Raji (cell line): ENCODE results near the gene DPEP1.
A peak's percentile ranks its signal among the peaks of the same experiment; 100 is the strongest.

Experiments
- POLR2A ChIP-seq: IDR thresholded peaks from 2 replicates; pipeline ENCODE4 v1.6.1; 2011; ENCODE audit warnings: low read depth, low read length, control low read depth; ENCODE audit not compliant: insufficient read depth

Gene DPEP1

DNA sequence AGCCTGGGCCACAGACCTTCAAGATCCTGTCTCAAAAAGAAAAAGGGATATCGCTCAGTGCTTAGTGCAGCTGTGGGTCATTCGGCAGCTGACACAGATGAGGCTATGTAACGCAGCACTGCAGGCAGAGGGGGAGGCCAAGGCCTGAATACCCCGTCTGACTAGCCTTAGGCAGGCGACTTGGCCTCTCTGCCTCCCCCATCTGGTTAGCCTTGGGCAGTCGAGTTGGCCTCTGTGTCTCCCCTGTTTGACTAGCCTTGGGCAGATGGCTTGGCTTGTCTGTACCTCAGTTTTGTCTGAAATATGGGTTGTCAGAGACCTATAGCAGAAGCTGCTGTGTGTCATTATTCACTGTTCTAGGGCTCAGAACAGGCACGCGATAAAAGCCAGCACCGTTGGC is 54.2 kb downstream of the DPEP1 start:
- TF ChIP-seq POLR2A = no peak

DNA sequence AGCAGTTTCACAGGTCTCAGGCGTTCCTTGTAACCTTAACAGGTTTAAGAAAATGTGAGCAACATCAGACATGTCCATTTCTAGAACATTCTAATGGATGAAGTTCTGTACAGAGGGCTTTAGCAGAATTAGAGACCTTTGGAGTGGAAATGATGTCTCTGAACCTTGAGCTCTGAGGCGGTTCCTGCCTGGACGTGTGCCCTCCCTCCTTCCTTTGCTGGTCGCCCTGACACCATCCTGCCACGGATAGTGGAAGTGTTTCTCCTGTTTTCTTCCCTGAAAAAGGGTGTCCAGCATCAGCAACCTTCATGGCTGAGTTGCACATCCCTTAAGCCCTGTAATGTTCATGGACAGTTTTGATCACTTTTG is 55.3 kb downstream of the DPEP1 start:
- no peak for TF ChIP-seq POLR2A

DNA sequence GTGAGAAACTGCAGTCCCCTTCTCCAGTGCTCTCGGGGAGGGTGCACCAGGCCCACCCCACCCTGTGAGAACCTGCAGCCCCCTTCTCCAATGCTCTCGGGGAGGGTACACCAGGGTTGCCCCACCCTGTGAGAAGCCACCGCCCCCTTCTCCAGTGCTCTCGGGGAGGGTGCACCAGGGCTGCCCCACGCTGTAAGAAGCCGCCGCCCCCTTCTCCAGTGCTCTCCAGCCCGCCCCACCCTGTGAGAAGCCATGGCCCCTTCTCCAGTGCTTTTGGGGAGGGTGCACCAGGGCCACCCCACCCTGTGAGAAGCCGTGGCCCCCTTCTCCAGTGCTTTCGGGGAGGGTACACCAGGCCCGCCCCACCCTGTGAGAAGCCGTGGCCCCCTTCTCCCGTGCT is 56.3 kb downstream of the DPEP1 start:
- no peak for TF ChIP-seq POLR2A

DNA sequence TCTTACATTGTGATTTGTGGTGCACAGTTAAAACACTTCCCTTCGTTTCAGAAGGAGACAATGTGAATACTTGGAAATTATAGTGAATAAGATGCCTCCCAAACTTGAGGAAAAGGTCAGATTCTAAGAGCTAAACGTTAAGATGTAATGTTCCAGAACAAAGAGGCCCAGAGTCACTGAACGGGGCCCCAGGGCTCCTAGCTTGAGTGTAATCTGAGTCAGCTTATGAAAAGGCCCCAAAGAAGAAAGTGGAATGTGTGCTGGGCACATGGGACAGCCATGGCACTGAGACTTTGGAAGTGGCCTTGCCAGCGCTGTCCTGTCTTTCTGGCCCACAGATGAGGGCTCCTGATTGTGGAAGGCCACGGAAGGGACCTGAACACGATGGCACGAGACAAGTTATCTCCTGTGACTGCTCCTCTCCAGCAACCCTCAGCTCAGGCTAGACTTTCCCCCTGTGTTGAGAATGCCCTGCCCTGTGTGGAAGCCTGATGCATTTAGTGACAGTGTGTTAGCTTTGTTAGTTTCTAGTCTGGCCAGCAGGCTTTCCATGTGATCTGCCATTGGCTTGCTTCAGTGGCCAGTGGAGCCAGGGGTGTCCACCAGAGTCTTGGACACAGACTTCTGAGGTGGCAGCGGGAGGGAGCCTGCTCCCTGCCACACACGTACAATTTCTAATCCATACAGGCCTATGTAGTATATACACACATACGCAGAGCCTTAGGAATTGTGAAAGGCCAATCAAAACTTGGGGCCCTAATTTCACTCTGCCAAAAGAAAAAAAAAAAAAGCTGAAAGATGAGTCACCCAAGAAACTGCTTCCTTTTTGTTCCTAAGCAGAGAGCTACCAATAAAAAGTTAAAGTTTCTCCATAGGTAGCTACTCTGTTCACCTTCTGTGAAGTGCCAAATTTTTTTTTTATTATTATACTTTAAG is 57.3 kb downstream of the DPEP1 start:
- no peak for TF ChIP-seq POLR2A

DNA sequence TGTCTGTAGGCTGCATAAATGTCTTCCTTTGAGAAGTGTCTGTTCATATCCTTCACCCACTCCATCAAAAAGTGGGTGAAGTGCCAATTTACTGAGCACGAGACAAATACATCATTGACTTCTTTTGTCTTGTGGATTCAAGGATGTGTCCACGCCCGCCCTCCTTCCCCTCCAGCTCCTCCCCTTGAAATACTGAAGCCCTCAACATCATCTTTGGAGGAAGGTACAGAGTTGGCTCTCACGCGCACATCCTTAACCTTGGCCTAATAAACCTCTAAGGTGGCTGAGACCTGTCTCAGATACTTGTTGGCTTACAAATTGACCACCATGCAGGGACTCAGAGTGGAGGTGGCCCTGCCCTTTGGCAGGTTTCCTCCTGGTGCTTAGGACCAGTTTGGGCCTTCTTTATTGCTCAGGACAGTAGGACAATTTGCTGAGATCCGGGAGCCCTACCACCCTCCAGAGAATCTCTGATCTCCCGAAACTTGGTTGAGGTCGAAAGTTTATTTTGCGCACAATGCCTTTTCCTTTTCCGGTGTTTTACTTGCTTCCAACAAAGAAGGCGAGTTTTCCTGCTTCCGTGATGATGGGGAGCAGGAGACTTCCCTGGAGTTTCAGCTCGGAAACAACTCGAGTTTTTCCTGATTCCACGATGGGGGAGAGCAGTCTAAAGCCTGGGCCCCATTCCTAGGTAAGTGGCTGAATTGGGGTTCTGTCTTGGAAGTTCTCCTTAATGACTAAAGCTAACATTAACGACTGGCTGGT is 58.9 kb downstream of the DPEP1 start:
- no peak for TF ChIP-seq POLR2A

DNA sequence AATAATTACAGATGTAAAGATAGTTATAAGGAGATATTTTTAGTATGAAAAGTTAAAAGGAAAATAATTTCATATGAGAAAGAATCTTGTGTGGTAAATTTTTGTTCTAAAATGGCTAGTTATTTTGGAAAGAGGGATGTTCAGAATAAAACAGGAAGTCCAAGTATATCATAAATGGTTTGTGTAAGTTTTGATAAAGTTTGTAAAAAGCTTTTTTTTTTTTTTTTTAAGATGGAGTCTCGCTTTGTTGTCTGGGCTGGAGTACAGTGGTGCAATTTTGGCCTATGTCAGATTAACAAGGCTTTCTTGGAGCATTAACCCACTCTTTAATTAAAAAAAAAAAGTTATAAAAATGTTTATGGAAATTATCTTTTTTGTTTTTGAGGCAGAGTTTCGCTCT is 64.8 kb downstream of the DPEP1 start:
- TF ChIP-seq POLR2A = no peak

DNA sequence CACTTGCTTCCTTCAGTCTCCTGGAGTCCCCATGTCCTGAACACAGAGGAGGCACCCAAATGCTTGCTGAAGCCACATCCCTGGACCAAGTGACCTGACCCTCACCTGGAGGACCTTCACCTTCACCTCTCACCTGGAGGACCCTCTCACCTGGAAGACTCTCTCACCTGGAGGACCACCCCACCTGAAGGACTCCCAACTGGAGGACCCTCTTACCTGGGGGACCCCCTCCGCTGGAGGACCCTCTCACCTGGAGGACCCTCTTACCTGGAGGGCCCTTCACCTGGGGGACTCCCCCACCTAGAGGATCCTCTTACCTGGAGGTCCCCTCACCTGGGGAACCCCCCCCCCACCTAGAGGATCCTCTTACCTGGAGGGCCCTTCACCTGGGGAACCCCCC is 72.5 kb downstream of the DPEP1 start:
- TF ChIP-seq POLR2A = no peak

DNA sequence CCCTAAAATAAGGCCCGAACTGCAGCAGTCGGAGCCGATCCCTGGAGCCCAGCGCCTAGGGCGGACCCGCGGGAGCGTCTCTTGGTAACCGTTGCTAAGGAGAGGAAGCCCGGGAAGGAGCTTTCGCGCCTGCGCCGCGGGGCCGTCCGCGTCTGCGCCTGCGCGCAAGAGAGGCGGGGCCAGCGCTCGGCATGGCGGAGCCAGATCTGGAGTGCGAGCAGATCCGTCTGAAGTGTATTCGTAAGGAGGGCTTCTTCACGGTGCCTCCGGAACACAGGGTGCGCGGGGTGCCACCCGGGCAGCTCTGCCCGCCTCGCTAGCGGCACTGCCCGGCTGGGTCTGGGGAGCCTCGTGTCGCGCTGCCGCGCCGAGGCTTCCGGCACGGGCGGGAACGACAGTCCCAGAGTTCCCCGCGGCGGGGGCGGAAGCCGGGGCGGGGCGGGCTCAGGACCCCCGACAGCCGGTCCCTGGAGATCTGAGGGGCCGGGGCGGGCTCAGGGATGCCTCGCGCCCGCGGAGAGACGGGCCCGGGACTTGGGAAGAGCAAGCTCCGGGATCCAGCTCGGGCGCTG is 73.2 kb downstream of the DPEP1 start, which contains the start of gene CDK10:
Gene CDK10, plus strand, starts transcription at position 170 of the 572 bp plus-strand sequence. Its CDS starts 22 bp downstream, at position 192.
- peak; percentile 95 for TF ChIP-seq POLR2A

DNA sequence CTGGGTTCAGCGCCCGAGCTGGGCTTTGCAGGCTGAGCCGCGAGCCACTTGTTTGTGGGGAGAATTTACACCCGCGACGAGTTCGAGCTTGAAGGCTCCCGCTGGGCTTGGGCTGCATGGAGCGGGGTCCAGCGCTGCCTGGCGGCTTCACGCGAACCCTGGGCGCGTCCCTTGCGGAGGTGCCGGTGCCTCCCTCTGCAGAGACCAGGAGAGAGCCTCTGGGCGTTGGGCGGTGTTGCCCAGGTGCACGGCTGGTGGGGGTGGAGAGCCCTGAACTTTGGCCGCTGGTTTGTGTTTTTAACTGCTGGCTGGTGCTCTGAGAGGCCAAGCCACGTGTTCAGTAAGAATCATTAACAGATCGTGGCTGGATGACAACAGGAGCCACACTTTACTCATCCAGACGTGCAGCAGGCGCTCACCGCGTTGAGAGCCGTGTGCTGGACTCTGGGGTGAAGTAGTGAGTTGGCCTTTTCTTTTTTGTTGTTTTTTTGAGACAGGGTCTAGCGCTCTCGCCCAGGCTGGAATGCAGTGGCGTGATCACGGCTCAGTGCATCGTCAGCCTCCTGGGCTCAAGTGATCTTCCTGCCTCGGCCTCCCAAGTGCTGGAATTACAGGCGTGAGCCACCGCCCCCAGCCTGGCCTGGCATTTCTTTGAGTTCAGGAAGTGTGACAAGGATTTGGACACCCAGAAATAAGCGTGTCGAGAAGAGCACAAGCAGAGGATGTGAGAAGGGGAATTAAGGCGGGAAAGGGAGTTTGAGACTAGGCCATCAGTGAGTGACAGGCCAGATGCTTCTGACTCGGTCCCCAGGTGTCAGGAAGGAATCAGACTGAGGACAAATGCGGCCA is 73.9 kb downstream of the DPEP1 start:
- TF ChIP-seq POLR2A = 0 out of 2 replicates have a peak, but pooled peaks have one; percentile 12
